ENCODE measurements around the gene HLA-DOA.

HLA-DOA gene

DNA sequence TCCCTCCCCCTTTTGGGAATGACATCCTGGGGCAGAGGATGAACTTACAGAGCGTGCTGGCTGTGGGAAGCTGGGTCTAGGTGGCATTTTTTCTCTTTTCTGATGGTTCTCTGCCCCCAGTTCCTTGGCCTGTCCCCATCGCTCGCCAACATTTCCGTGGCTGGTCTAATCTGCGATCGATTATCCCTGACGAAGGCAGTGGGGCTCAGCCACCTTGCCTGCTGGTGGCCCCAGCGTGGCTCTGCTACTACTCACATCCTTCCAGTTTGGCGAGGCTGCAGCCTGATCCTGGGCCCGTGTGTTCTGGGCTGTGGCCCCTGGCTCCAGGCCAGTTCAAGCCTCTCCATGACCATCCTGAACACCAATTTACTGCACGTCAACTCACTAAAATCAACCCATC, 6.4 kb upstream of the HLA-DOA start:
- no peak for DNase-seq

DNA sequence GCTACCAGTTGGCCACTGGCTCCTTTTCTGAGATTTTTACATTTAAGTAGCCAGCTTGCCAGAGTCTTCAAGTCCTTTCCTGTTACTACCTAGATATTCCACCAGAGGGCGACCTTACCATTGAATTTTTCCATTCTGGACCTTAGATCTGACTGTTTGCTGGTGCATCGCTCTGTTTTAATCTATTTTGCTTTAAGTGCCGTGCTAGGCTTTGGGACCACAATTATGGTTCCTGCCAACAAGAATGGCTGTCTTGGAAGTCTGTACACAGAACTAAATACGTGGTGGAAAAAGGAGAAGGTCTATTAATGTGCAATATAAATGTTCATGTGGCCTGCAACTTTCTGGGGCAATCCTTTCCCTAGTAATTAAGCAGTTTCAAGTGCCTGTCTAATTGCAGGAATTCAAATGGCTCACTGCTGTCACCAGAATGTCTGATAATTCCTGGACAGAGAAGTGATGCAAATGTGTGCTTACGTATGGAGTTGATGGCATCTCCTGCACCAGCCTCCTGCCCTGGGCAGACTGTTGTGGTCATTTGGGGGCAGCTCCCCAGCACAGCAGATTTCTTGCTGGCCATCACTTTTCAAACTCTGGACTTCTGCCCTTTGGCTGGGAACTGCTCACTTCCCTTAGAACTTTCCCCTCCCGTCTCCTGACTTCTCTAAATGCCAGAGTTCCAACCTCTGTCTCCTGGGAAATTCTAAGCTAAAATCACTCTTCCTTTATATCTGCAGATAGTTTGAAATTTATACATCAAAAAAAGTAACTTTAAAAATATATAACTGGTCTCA, 5.6 kb upstream of the HLA-DOA start:
- DNase-seq = peak; percentile 89

DNA sequence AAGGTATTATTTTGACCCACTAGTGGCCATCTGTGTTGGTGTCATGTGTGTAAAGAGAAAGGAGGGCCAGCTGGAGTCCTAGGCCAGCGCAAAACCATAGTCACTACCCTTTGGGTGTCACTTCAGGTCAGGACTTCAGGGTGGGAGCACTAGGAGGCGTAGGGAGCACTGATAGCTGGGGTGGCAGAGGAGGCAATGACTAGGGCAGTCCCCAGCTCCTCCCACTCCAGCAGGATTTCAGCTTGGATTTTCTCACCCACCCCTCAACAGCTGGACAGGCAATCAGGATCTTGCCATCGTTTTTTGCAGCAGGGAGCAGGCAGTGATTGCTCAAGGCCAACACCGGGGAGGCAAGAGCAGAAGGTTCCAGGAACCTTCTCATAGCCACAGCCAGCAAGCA, 4.2 kb upstream of the HLA-DOA start:
- no peak for DNase-seq

DNA sequence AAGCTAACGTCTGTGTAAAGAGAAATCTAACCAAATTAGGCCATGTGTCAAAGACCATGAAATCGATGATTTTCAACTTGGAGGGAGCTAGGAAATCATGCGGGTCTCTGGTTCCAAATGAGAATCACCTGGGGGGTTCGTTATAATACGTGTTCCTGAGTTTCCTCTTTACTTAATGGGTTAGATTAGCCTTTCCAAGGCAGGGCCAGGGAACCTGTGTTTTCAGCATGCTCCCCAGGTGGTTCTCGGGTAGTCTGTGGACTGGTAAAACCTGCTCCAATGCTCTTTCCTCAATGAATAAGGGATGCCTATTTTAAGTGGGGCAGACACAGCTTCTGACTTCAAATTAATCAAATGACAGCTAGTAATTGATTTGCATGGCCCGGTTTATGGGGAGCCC, 965 bp upstream of the HLA-DOA start:
- no peak for DNase-seq

DNA sequence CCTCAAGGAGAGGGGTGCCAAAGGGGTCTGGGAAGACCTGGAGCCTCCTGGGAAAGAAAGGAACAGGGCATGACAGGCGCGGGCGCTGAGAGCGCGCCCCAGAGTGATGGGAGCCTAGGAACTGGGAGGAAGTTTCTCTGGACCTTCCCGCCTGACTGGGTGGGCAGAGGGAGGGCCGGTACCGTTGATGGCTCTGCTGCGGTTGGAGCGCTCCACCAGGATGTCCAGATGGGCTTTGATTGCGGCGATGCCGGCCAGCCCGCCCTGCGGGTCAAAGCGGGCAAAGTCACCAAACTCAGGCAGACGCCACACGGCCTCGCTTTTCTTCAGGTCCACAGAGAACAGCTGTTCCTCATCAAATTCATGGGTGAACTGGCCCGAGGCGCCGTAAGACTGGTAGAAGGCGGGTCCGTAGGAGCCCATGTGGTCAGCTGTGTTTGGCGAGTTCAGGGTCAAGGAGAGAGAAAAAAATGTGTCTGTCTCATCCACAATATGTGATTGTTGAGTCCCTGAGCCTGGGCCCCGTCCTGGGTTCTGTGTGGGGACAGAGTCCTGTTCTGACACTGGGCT, 1.5 kb downstream of the HLA-DOA start:
- no peak for DNase-seq

DNA sequence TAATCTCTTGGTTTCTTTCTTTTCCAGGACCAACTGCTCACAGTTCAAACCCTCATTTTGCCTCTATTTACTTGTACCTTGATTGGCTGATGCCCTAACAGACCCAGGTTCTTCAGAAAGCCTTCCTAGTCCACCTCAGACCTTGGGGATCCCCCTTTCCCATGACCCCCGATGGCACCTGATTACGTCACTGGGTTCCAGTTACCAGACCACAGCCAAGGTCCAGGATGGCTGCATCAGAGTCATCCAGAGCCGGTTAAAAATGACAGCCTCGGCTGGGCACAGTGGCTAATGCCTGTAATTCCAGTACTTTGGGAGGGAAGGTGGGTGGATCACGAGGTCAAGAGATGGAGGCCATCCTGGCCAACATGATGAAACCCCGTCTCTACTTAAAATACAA, 4.5 kb downstream of the HLA-DOA start:
- DNase-seq = no peak

DNA sequence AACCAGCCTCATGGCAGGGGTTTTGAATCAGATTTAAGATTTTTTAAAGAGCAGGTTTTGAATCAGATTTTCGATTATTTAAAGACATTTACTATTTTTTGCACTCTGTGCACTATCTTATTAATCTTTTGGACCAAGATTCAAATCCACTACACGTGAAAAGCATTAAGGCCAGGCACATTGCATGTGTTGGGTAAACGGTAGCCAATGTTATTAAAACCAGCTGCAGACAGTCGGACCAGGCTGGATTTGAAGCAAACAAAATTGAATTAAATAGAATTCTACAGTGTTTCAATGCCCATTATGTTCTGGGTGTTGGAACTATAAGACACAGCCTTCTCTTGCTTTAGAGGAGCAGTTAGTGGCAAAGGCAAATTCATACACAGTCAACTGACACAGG, 7.7 kb downstream of the HLA-DOA start:
- no peak for DNase-seq

DNA sequence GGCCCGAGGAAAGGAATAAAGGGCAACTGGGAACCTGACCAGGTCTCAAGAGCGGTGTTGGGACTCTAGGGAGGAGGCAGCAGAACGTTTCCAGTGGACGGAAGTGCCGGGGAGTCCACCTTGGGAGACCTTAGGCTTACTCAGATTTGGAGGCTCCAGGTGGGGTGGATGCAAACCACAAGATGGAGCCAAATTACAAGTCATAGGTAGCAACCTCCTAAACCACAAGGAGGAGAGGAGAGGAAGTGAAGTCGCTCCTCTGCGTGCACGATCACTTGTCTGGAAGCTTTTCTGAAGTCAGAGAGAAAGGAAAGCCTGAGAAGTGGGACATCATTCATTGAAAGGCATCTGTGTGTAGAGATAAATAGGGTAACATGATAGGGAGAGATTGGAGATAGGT, 9.3 kb downstream of the HLA-DOA start:
- no peak for DNase-seq

DNA sequence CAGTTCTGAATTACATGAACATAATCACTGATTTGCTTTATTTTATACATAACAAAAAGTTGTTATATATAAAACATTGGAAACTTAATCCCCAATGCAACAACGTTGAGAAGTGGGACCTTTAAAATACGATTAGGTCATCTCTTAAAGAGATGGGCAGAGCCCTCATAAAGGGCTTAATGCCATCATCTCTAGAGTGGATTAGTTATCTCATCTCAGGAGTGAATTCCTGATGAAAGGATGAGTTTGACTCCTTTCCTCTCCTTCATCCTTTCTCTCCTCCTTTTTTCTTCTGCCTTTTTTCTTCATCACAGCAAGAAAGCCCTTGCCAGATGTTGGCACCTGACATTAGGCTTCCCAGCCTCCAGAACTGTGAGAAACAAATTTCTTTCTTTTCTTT, 13.9 kb downstream of the HLA-DOA start:
- DNase-seq = no peak

DNA sequence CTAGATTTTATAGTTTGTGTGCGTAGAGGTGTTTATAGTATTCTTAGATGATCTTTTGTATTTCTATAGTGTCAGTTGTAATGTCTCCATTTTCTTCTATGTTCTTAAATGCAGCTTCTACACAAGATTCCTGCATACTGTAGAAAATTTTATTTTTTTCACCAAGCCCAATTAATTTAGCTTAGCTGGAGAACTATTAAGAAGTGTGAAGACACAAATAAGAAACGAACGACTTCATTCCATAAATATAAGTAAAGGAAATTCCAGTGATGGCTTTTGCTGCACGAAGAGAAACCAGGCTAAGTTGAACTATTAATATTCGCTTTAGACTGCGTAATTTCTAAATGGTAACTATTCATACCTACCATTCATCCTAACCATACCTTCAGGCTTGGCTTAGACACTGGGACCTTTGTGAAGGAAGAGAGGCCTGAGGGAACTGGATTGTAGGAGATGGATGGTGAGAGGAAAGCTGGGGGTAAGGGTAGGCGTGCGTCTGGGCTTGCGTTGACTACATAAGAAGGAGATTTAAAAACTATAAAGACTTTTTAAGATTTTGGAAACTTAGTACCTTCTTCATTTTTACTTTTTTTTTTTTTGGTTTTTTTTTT, 15.9 kb downstream of the HLA-DOA start:
- no peak for DNase-seq

DNA sequence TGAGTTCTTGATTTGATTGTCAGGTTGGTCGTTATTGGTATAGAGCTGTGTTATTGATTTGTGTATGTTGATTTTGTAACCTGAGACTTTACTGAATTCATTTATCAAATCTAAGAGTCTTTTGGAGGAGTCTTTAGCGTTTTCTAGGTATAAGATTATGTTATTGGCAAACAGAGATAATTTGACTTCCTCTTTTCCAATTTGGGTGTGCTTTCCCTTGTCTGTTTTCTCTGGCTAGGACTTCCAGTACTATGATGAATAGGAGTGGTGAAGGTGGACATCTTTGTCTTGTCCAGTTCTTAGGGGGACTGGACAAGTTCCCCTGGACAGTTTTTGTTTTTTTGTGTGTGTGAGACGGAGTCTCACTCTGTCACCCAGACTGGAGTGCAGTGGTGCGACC, 17.4 kb downstream of the HLA-DOA start:
- DNase-seq = no peak

DNA sequence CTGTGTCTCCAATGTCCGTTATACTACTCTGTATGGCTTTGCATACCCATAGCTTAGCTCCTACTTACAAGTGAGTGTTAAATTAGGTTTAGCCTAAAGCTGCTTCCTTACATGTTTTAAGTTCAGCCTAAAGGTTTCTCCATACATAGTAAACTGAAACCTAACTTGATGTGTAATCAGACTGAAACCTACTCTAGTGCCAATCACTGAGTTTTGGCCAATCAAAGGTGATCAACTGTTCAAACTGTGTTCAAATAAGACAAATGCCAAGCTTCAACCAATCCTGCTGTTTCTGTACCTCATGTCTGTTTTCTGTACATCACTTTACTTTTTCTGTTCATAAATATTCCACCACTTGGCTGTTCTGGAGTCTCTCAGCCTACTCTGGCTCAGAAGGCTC, 20.0 kb downstream of the HLA-DOA start:
- no peak for DNase-seq

DNA sequence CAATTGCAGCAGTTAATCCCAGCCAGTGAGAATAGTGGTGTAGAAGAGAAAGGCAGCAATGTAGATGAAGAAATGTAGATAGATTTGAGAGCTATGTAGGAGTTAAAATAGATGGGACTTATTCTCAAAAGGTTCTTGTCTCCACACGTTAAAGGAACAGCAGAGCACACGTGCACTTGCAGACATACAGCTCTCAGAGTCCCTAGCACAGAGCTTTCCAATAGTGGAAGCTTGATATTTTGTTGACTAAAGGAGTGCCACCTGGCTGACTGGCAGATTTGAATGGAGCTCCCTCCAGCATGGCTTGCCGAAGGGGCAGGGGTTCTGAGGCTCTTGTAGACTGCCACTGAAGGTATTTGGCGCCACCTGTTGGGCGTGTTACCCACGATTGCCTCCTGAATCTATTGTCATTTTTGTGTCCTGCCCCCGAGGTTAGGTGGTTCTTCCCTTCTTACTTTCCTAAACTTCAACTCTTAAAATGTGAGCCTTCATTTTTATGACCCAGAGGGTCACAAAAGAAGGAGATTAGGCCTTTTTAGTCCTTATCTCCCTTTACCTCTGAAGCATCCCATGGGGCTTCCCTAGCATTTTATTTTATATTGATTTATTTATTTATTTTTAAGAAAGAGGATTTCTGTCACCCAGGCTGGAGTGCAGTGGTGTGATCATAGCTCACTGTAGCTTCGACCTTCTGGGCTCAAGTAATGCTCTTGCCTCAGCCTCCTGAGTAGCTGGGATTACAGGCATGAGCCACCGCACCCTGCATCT, 24.6 kb downstream of the HLA-DOA start:
- peak; percentile 96 for DNase-seq

DNA sequence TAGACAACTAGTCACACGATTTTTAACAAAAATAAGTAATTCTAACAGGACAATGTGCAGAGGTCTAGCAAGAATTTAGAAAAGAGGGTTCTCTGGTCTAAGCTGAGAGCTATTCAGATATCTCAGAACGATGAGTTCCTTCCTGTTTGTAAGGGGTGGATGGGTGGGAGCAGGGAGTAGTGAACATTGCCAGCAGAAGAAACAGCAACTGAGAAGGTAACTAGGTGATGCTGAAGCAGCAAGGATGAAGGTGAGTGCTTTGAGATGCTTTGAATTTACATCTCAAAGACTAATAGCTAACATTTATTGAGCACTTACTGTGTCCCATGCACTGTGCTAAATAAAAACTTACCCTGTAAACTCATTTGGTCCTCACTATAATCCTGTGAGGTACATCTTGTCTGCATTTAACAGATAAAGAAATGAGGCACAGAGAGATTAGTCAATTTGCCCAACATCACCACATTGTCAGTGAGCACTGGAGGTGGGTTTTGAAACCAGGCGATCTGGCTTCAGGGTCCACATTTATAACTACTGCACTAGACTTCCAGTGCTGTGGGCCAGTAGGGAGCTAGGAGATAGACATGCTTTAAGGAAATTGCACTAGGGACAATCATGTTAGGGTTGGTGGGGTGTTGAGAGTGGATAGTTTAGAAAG, 25.3 kb downstream of the HLA-DOA start:
- DNase-seq = peak; percentile 69

DNA sequence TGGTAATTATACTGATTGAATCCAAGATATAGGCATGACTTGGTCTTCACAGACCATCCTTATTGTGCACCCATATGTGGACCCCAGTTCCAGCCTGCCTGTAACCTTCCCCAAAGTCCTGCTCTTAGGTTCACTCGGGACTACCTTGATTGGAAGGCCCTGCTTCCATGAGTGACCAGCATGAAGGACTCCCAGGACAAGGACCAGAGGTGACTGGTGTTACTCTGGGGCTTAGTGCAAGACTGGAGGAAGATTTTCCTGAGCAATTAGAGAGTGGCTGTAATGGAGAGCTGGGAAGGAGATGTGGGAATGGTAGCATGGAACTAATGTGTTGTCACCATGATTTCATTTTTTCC, 25.9 kb downstream of the HLA-DOA start:
- no peak for DNase-seq

DNA sequence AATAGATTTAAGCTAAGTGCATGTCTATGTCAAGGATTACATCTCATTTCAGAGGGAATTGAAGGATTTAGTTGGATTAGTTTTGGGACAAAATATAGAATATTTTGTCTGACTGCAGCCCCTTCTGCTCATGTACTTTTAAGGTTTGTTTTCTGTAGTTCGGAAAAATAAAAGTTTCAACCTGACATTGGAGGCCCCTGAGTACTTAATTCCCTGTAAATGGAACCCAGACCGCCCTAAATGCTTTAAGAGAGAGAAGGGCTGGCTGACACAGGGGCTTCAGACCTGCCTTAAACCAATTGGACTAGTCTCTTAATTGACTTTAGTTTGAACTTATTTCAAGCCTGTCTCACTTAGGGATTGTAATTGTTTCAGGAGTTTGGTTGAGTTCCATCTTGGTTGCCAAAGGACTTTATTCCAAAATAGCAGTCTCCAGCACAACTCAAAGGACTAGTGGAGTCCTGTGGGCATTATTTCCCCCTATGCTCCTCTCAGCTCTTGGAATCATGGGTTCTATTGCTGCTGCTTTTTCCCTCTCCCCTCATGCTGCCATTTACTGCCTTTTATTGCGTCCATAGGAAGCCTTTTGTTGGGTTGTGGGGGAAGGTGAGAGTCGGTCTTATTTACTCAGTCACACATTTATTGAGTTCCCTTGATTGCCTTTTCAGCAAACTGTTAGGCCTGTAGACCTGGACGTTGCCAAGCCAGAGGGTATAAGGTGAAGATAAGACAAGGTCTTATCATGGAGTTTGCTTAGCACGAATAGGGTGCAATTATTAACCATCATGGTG, 26.5 kb downstream of the HLA-DOA start:
- peak; percentile 48 for DNase-seq

DNA sequence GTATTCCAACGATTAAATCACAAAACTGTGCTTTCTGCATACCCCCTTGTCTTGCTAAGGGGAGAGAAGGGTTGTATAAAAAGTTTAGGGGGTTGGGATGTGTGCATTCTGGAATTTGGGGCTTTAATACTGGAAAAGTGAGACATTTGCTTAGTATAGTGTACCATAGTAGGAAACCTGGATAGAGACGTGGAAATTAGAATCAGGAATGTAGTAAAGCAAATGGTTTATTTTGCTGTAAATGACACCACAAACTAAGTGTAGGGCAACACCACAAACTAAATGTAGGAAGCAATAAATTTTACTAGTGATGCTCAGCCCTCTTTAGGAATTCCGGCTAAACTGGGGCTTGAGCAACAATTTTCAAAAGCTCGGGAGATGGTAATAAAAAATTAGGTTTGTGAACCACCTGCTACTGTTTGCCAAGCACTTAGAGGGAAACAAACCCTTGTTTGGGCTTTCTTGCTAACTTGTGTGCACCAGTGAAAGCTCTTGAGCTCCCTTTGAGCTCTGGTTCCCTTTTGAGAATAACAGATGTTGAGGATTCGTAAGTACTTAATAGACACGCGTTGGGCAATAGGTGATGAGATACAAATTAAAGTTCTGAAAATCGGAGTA, 27.2 kb downstream of the HLA-DOA start:
- DNase-seq = peak; percentile 53

DNA sequence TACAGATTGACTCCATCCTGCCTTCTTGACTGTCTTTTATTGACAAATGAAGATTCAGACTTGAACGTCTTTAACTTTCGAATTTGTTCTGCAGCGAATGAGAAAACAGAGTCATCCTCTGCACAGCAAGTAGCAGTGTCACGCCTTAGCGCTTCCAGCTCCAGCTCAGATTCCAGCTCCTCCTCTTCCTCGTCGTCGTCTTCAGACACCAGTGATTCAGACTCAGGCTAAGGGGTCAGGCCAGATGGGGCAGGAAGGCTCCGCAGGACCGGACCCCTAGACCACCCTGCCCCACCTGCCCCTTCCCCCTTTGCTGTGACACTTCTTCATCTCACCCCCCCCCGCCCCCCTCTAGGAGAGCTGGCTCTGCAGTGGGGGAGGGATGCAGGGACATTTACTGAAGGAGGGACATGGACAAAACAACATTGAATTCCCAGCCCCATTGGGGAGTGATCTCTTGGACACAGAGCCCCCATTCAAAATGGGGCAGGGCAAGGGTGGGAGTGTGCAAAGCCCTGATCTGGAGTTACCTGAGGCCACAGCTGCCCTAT, 28.8 kb downstream of the HLA-DOA start:
- no peak for DNase-seq

DNA sequence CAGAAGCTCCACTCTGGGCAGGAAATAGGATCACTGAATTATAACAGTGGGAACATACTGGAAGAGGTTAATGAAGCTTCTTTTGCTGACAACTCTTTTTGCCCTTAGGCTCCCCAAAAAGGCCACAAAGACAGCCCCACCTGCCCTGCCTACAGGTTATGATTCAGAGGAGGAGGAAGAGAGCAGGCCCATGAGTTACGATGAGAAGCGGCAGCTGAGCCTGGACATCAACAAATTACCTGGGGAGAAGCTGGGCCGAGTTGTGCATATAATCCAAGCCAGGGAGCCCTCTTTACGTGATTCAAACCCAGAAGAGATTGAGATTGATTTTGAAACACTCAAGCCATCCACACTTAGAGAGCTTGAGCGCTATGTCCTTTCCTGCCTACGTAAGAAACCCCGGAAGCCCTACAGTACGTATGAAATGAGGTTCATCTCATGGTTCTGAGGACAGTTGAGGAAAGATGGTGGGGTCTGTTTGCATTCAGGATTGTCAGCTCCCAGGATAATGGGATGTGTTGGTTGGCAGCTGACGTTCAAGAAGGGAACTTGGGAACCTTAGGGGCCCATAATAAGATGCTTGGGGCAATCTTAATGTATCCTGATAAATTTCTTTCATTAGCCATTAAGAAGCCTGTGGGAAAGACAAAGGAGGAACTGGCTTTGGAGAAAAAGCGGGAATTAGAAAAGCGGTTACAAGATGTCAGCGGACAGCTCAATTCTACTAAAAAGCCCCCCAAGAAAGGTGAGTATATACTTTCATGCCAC, 29.5 kb downstream of the HLA-DOA start:
- no peak for DNase-seq

DNA sequence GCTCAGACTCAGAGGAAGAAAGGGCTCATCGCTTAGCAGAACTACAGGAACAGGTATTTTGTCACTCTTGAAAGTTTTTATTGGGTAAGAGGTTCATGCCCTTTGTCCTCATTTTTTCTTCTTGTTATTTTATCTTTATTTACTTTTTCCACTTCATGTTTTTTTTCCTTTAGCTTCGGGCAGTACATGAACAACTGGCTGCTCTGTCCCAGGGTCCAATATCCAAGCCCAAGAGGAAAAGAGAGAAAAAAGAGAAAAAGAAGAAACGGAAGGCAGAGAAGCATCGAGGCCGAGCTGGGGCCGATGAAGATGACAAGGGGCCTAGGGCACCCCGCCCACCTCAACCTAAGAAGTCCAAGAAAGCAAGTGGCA, 31.5 kb downstream of the HLA-DOA start:
- no peak for DNase-seq
